HG03025 (cell line): ENCODE measurements around the gene ZIC2.

Experiments
- ATAC-seq: cut with Tn5 transposase; IDR thresholded peaks from one replicate; pipeline ENCODE4 v1.9.1; 2021; ENCODE audit warnings: mild to moderate bottlenecking, moderate library complexity; ENCODE audit not compliant: unreplicated experiment, low FRiP score

Gene ZIC2

GRCh38 chr13:99959127-99959539 is 22.5 kb upstream of the ZIC2 start:
- ATAC-seq, result no peak

- no peak for ATAC-seq
Measured at GRCh38 chr13:99959540-99960230, 21.9 kb upstream of the ZIC2 start.

- ATAC-seq, result no peak
Measured at GRCh38 chr13:99960663-99961311, 20.8 kb upstream of the ZIC2 start.

GRCh38 chr13:99961636-99962035 is 19.9 kb upstream of the ZIC2 start:
- no peak for ATAC-seq

- ATAC-seq, result no peak
Measured at GRCh38 chr13:99962242-99962641, 19.3 kb upstream of the ZIC2 start.

- no peak for ATAC-seq
Measured at GRCh38 chr13:99963816-99964339, 17.7 kb upstream of the ZIC2 start.

GRCh38 chr13:99965329-99966000 is 16.1 kb upstream of the ZIC2 start:
- no peak for ATAC-seq

- no peak for ATAC-seq
Measured at GRCh38 chr13:99966064-99966805, 15.3 kb upstream of the ZIC2 start.

- no peak for ATAC-seq
Measured at GRCh38 chr13:99967498-99967868, 14.1 kb upstream of the ZIC2 start.

GRCh38 chr13:99967869-99968520 is 13.6 kb upstream of the ZIC2 start:
- ATAC-seq, result no peak

GRCh38 chr13:99968521-99969452 is 12.8 kb upstream of the ZIC2 start:
- ATAC-seq, result no peak

GRCh38 chr13:99969453-99969918 is 12.1 kb upstream of the ZIC2 start:
- no peak for ATAC-seq

- ATAC-seq, result no peak
Measured at GRCh38 chr13:99969919-99970650, 11.5 kb upstream of the ZIC2 start.

- ATAC-seq, result no peak
Measured at GRCh38 chr13:99970651-99971575, 10.7 kb upstream of the ZIC2 start.

- no peak for ATAC-seq
Measured at GRCh38 chr13:99971576-99972189, 9.9 kb upstream of the ZIC2 start, which contains the start of gene ZIC5. ZIC5 (minus strand) TSS chr13:99971767; CDS start chr13:99971603, 164 bp downstream.

- no peak for ATAC-seq
Measured at GRCh38 chr13:99972190-99972731, 9.3 kb upstream of the ZIC2 start.
